HG02571 (cell line): ENCODE results near the gene MDFI.

ENCODE experiments used
- ATAC-seq: cut with Tn5 transposase; IDR thresholded peaks from one replicate; pipeline ENCODE4 v1.9.1; 2021; ENCODE audit warnings: mild to moderate bottlenecking, moderate library complexity; ENCODE audit not compliant: unreplicated experiment

The MDFI gene

DNA sequence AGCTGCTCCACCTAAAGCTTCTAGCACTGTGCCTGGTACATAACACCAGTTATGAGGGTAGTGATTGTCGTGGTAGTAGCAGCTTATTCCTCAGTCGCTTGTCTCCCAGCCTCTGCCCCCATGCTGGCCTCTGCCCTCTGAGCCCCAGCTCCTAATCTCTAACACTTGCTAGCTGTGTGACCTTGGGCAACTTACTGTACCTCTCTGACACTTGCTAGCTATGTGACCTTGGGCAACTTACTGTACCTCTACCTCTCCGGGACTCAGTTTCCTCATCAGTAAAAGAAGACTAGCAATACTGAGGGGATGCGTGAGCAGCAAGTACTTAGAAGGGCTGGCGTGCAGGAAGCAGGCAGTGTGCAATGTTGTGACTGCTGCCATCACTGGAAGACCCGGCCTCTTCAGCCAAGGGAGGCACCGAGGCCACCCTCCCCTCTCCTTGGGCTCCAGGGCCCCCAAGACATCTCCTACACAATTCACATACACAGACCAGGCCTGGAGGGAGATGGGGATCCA is 9.9 kb downstream of the MDFI start:
- ATAC-seq, result no peak

DNA sequence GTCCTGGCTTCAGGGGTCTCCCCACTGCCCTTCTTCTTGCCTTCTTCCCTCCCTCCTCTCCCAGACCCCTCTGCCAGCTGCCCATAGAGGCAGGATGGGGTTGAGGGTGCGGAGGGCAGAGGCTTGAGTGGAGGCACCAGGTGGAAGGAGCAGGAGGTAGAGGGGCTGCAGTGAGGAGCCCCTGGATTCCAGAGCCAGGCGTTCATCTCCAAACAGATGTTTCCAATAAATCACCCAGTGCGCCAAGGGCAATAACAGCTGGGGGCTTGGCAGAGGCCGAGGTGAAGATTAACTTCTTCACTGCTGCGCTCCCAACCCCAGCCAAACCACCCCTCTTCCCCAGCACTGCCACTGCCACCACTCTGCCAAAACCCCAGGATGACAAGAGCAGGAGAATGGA is 10.7 kb downstream of the MDFI start:
- ATAC-seq, result no peak

DNA sequence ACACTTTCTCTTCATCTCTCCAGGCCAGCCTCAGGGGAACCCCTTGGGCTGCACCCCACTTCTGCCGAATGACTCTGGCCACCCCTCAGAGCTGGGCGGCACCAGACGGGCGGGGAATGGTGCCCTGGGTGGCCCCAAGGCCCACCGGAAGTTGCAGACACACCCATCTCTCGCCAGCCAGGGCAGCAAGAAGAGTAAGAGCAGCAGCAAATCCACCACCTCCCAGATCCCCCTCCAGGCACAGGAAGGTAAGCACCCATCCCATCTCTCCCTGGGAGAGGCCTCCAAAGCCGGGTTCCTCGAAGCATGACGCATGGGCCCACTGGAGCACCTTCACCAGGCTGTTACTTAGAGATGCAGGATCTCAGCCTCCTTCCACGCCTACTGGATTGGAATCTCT is 11.3 kb downstream of the MDFI start:
- ATAC-seq, result no peak

DNA sequence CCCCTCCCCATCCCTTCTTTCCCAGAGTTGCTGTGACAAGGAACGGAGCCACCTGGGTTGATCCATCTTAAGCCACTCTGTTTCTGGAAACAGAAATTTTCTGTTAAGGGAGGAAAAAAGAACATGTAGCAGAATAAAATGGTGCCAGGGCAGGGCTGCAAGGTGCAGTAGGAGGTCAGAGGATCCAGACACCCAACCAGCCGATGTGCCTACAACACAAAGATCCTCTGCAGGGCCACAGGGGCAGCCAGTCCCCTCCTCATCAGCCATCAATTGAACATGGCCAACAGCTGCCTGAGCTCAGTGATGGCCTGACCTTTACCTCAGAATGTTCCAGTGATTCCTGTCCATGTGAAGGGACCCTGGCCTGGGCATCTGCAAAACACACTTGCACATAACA is 11.9 kb downstream of the MDFI start:
- ATAC-seq, result no peak

DNA sequence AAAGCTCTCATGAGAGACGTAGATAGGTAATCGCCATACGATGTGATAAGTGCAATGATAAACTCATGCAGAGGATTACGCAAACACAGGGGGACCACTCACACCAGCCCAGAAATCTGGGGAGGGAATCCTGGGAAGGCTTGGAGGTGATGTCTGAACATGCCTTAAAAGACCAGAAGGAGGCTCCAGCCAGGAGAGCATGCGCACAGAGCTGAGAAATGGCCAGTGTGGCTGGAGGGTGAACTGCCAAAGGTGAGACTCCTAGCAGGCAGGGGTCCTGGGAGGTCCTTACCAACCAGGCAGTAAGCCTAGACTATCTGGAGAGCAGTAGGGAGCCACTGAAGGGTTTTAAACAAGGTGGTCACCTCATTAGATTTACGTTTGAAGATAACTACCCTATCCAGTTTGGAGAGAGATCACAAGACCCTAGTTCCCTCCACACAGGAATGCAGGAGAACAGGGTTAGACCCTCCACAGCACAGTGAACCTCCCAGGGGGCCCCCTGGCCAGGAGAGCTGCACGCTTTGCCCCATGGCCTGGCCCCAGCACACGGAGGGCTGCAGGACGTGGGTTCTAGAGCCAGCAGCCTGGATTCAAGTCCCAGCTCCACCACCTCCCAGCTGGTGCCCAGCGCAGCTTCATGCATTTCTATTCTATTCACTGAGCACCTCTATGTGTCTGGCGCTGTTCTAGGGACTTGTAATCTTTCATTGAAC is 13.1 kb downstream of the MDFI start:
- ATAC-seq, result no peak

DNA sequence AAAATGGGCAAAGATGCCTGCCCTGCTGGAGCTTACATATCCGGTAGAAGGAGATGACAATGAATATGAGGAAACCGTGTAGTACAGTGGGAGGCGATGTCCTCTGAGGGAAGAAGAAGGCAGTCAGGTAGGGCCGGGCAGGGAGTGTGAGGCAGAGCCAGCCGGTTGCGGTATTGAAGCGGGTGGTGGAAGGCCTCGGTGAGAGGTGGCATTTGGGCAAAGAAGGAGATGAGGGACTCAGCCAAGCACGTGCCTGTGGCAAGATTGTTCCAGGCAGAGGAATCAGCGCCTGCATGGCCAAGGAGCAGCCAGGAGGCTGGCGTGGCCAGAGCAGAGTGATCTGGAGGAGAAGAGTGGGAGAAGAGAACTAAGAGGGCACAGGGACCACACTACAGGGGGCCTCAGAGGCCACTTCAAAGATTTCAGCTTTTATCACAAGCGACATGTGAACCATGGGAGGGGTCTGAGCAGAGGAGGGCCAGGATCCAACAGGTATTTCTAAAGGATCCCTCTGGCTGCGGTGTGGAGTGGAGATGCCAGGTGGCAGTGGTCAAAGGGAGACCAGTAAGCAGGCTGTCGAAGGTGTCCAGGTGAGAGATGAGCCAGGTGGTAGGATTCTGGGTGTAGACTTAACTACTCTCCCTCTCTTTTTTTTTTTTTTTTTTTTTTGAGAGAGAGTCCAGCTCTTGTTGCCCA is 13.8 kb downstream of the MDFI start:
- no peak for ATAC-seq

DNA sequence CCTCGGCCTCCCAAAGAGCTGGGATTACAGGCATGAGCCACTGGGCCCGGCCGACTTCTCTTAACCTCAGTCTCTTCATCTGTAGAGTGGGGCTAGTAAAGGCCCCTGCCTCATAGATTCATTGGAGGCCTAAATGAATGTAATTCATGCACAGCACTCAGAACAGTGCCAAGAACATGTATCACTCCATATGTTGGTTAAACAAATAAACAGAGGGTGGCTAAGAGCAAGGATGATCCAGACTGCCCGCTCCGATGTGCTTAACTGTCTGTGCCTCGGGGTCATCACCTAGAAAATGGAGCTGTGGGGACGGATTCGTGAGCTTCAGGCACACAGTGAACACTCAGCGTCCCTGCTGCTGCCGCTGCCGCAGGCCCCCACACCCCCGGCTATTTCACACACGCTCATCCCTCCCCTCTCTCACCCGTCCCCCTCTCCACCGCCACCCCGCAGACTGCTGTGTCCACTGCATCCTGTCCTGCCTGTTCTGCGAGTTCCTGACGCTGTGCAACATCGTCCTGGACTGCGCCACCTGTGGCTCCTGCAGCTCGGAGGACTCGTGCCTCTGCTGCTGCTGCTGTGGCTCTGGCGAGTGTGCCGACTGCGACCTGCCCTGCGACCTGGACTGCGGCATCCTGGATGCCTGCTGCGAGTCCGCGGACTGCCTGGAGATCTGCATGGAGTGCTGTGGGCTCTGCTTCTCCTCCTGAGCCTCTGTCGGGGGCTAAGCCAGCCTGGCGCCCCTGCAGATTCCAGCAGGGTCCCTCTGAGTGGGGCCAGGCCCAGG is 14.8 kb downstream of the MDFI start:
- no peak for ATAC-seq

DNA sequence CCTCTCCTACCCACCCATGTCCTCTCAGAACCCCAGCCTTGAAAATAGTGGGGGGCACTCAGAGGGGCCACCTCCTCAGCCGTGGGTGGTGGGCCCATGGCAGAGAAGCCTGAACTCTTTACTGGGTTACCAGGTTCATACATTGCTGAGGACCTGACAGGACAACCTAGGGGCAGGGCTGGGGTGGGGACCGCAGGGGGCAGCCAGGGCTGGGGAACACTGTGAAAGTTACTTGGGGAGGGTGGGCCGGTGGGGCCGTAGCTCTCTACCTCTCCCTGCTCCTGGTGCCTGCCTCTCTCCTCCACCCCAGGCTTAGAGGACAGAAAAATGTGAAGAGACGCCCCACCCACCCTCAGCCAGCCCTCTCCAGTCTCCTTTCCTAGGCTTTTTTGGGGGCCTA is 15.4 kb downstream of the MDFI start:
- ATAC-seq, result no peak

DNA sequence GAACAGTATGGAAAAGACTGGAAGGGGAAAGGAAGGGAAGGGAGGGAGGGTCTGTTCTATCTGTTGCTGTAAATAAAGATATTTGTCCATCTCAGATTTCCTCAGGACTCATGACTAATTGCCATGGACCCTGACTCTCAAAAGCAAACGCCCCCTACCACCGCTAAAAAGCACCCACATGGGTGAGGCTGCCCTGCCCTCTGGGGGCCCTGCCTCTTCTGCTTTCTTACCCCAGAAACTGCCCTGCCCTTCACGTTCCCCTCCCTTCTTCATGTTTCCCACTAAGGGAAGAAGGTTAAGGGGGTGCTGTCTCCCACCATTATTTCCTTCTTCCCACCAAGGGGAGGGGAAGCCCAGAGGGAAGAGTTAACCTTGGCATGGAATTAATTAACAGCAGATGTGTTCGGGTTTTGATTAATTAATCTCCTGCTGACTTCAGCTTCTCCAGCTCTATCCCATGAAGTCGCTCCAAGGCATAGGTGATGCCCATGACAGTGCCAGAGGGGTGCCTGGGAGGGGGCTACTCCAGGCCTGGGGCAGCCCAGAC is 16.0 kb downstream of the MDFI start:
- no peak for ATAC-seq

DNA sequence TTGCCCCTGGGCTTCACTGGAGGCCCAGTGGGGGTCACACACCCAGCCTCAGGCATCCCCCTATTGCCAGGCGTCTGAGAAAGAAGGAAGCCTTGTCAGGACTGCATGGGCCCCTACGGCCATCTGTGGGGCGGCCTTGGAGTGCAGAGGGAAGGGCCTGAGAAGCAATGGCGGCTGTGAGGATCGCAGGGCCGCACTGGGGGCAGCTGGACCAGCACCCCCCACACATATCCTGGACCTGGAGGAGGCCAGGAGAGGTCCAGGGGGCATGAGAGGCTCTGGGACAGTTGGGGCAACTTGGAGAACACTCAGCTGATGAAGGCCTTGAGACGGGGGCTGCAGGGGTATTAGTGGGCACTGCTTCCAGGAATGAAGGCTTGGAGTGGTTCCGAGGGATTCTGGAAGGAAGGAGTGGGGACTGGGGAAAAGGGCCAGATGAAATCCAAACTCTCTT is 16.5 kb downstream of the MDFI start:
- no peak for ATAC-seq

DNA sequence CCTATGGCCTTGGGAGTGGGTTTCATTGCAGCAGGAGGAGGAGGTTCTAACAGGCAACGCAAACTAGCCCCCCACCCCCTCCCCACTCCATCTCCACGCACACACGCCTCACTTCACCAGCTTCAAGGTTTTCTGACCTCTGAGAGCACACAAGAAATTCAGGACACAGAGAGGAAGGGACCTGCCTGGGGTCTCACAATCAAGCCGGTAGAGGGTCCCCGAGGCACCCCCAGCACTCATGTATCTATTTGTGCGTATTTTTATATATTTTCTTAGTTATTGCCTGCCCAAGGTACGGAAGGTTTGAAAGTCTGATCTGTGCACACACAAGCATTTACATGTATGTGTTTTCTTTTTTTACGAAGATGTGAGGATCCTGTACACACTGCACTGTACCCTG is 16.9 kb downstream of the MDFI start:
- no peak for ATAC-seq

DNA sequence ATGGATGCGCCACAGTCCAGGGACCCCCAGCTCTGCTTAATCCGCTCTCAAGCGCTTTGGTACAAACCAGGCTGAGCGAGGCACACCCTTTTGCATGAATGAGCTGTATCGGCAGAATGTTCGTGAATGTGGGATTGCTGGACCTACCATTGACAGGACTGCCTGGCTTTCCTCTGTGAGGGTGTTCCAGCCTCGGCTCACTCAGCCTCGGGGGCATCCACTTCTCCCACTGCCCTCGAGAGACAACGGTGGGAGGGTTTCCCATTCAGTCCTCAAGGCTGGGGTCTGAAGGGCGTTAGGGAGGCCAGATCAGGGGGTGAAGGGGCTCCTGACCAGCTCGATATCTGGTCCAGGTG is 17.4 kb downstream of the MDFI start:
- ATAC-seq, result no peak

DNA sequence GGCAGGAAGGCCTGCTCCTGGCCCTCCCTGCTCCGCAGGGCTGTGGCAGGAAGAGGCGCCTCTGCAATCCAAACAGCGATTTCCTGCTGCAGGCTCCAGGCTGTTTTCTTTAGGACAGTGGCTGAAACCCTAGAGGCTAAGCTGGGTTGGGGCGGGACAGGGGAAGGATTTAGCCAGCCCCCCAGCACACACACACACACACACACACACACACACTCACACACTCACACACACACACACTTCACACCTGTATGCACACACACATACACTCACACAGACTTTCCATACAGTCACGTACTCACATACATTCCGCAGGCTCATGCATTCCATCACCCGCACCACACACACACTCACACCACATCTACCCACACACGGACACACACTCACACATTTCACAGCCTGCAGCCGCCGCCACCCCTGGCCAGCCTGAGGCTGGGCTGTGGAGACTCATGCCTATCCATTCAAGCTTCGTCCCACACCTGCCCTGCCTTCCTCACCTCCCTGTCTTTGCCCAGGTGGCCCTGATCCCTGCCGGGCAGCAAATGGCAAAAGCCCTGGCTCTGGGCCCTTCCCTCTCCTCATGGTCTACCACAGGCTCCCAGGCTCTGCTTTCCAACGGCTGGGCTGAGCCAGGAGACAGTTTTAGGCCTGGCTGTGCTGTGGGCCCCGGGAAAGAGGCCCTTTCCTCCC is 17.9 kb downstream of the MDFI start:
- ATAC-seq, result no peak

DNA sequence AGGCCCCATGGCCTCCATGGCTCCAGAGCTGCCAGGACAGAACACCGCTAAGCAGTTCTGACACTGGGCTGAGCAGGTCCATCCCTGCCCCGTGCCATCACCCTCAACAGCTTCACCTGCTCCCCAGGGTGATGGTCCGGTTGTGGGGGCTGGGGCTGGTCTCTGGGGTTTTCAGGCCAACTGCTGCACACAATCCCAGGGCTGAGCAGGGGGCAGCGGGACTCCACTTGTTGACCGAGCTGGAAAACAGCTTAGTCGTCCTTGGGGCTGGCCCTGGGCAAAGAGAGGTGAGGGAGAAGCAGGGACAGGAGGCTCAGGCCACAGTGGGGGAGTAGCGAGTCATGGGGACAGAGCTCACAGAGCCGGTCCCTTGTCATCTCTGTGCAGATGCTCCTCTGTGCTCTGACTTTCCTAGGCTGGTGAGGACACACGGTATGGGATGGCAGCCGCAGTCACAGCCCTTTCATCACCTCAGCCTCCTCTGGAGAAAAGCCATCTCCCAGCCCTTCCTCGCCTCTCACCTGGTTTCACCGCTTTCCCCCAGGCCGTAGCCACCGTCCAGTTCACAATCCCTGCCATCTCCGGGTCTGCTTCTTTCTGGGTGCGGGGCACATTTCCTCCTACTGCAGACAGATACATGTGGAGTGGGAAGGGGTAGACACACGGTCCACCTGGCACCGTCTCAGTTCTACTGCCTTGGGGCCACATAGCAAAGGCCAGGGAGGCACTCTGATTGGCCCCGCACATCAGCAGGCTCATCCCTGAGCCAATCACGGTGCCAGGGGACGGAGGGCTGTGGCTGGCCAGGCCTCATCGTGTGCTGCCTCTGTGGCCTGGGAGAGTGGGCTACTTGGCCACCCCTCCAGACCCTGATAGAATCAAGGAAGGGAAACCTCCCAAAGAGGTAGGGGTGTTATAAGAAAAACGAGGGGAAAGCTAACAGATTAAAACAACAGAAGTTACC is 19.1 kb downstream of the MDFI start:
- no peak for ATAC-seq

DNA sequence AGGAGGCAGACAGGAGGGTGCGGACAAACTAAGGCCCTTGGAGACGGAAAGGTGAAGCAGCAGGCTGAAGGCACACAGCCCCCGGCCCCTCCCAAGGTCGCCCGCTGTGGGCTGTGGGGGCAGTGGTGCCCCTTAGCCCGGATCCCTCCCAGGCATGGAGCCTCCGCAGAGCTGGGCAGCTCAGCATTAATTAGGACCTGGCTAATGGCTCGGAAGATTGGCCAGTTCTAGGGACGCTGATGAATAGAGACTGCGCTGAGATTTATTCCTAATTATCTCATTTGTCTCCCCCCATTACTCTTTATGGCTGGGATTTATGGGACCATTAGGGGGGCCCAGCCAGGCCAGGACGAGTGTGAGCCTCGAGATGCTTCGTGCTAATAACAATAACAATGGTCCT is 20.4 kb downstream of the MDFI start:
- no peak for ATAC-seq

DNA sequence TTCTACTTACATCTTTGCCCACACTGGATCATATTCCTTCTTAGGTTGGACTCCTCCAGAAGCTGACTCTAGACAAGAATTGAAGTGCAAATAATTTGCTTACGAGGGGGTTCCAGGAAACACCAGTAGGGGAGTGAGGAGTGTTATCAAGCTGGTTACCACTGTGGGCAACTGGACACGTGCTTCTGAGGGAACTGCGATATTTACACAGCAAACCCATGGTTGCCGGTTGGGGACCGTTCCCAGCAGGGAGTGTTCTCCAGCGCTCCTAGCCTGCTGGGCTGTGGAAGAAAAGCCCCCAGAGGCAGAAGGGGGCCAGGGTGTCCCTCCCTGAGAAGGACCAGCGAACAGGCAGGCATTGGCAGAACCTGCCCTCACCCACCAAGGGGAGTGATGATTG is 21.7 kb downstream of the MDFI start:
- no peak for ATAC-seq

DNA sequence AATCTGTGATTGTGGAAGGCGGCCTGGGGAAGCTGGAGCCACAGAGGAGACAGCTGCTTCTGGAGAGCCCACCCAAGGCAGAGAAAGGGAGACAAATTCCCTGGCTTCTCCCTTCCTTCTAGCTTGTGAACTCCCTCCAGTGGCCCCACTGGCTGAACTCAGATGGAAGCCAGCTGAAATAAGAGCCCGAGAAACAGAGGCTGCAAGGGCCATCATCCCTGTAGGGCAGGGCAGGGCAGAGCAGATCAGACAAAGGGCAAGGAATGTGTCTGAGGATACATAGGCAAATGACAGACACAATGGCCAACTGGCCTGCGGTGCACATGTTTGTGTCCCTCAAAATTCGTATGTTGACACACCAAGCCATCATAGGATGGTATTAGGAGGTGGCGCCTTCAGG is 25.3 kb downstream of the MDFI start:
- no peak for ATAC-seq

DNA sequence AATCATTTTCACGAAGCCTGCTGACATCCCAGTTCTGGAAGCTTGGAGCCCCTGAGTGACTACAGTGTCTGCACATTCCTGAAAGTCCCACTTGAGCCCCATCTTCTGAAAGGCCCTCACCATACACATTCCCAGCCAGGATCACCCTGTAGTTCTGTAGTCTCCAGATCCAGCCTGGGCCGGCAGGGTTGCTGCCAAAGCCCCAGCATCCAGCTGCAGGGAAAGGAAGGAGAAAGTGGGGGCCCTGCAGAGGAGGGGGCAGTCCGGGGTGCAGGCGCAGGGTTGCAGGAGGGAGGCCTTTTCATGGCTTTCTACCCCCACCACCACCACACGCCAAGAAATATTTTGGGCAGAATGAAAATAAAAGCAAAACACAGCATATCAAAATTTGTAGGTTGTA is 26.0 kb downstream of the MDFI start:
- ATAC-seq, result no peak

DNA sequence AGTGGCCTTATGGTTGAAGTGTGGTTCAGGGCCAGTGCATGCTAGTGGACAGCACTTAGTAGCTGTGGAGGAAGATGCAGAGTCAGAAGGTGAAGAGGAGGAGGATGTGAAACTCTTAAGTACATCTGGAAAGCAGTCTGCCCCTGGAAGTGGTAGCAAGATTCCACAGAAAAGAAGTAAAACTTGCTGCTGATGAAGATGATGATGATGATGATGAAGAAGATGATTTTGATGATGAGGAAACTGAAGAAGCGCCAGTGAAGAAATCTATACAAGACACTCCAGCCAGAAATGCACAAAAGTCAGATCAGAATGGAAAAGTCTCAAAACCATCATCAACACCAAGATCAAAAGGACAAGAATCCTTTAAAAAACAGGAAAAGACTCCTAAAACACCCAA is 28.9 kb downstream of the MDFI start:
- no peak for ATAC-seq

DNA sequence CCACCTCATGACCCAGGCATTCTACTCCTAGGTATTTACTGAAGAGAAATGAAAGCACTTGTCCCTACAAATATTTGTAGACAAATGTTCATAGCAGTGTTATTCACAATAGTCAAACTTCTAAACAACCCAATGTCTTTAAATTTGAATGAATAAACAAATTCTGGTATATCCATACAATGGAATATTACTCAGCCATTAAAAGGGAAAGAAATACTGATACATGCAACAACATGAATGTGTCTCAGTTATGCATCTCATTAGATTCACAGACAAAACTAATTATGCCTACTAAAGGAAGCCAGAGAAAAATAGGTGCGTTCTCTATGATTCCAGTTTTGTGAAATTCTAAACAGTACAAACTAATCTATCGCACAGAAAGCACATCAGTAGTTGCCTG is 30.7 kb downstream of the MDFI start:
- ATAC-seq, result no peak
